HEK293 (cell line): ENCODE data around the gene GALNT9.

ENCODE experiments used
- GLIS2 ChIP-seq: fragments of 450-650 bp; formaldehyde crosslinking; IDR thresholded peaks from 2 replicates; pipeline ENCODE4 v1.5.1; 2016; ENCODE audit warnings: missing biosample characterization, missing genetic modification characterization
- HOXA7 ChIP-seq: sonication (generic); formaldehyde crosslinking; IDR thresholded peaks from 2 replicates; pipeline ENCODE4 v1.8.1; 2022; ENCODE audit warnings: missing genetic modification reagents, borderline replicate concordance
- TCF7L2 ChIP-seq: IDR thresholded peaks from 2 replicates; pipeline ENCODE4 v1.6.1; 2011; ENCODE audit warnings: low read depth, mild to moderate bottlenecking, inconsistent platforms, low read length, moderate library complexity, borderline replicate concordance
- ZNF184 ChIP-seq: fragments of 450-650 bp; IDR thresholded peaks from 2 replicates; pipeline ENCODE4 v1.5.1; 2018; ENCODE audit warnings: missing biosample characterization, mild to moderate bottlenecking, missing genetic modification characterization
- ZNF274 ChIP-seq, 2 experiments: fragments of 200-500 bp in 1 of 2; fragments of 450-650 bp in 1 of 2; sonication (Bioruptor generic) in 1 of 2; formaldehyde crosslinking in 1 of 2; IDR thresholded peaks; 2 replicates each; pipeline versions ENCODE4 v1.5.1 to v1.6.1; 2014 to 2016; ENCODE audit warnings: borderline replicate concordance in 1 of 2, inconsistent platforms in 1 of 2, low read length in 1 of 2, missing biosample characterization in 1 of 2, missing genetic modification characterization in 1 of 2
- ZNF341 ChIP-seq: fragments of 450-650 bp; formaldehyde crosslinking; IDR thresholded peaks from 2 replicates; pipeline ENCODE4; 2016; ENCODE audit warnings: low read depth, missing biosample characterization, missing genetic modification characterization
- ZNF791 ChIP-seq: fragments of 450-650 bp; formaldehyde crosslinking; IDR thresholded peaks from 2 replicates; pipeline ENCODE4 v1.5.1; 2016; ENCODE audit warnings: missing biosample characterization, missing genetic modification characterization
- ZNF843 ChIP-seq: fragments of 450-650 bp; formaldehyde crosslinking; IDR thresholded peaks from 2 replicates; pipeline ENCODE4 v1.5.1; 2016; ENCODE audit warnings: missing biosample characterization, missing genetic modification characterization
- TF ChIP-seq, protein P1 (sequence below): fragments of 450-650 bp; formaldehyde crosslinking; IDR thresholded peaks from 2 replicates; pipeline ENCODE4 v1.5.1; 2016; ENCODE audit warnings: missing biosample characterization, missing genetic modification characterization
- TF ChIP-seq, protein P2 (sequence below): fragments of 450-650 bp; formaldehyde crosslinking; IDR thresholded peaks from 2 replicates; pipeline ENCODE4 v1.5.1; 2016; ENCODE audit warnings: missing biosample characterization, missing genetic modification characterization, borderline replicate concordance
- TF ChIP-seq, protein P3 (sequence below): fragments of 450-650 bp; formaldehyde crosslinking; IDR thresholded peaks from 2 replicates; pipeline ENCODE4 v1.5.1; 2016; ENCODE audit warnings: missing biosample characterization, missing genetic modification characterization

DNA sequence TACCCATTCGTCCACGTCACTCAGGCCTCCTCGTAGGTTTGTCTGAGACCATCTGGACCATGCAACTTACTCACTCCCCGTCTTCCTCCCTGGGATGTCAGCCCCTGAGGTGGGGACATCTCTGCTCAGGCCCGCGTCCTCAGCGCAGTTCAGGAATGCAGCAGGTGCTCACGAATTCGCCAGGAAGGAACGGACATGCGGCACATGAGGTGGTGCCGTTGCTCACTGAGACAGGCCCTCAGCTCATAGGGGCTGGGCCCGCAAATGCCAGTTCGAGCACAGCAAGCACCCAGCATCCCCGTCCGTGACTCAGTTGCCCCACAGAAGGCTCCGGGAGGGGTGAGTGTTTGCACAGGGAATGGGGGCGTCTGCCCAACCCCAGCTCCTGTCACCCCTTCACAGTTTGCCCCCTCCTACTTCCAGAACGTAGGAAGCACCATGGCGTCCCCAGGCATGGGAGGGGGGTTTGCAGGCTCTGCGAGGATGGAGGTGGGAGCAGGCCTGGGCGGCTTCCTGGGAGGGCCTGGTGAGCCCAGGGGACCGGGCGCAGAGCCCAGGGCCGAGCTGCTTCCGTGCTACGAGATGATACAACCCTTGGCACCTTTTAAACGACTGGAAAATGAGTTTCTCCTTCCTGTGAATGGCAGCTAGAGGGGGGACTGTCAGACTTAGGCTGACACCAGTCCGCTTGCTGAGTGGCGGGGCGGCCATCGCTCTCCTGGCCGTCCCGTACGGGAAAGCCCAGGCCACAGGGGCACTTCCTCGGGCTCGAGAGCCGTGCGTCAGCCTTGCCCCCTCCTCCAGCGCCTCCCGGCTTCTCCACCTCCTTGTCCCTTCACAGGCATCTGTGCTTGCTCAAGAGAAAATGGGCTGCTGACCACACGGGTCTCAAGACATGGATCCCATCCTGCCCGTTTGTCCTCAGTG lies 6.9 kb downstream of the GALNT9 start:
- no peak for TF ChIP-seq GLIS2 (tag by site-specific recombination)
- TF ChIP-seq, protein P1, sequence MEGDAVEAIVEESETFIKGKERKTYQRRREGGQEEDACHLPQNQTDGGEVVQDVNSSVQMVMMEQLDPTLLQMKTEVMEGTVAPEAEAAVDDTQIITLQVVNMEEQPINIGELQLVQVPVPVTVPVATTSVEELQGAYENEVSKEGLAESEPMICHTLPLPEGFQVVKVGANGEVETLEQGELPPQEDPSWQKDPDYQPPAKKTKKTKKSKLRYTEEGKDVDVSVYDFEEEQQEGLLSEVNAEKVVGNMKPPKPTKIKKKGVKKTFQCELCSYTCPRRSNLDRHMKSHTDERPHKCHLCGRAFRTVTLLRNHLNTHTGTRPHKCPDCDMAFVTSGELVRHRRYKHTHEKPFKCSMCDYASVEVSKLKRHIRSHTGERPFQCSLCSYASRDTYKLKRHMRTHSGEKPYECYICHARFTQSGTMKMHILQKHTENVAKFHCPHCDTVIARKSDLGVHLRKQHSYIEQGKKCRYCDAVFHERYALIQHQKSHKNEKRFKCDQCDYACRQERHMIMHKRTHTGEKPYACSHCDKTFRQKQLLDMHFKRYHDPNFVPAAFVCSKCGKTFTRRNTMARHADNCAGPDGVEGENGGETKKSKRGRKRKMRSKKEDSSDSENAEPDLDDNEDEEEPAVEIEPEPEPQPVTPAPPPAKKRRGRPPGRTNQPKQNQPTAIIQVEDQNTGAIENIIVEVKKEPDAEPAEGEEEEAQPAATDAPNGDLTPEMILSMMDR (tag by site-specific recombination), result no peak
- TF ChIP-seq ZNF184 (tag by site-specific recombination), result no peak
- TF ChIP-seq ZNF791 (tag by site-specific recombination), result no peak
- TF ChIP-seq ZNF274 (IDR thresholded peaks at IDR 0.05; ENCODE audit: low read length), result no peak
- no peak for TF ChIP-seq ZNF274 (tag by site-specific recombination; IDR thresholded peaks at IDR 0.05; ENCODE audit: borderline replicate concordance)
- no peak for TF ChIP-seq ZNF341 (tag by site-specific recombination)
- TF ChIP-seq TCF7L2, result no peak
- TF ChIP-seq, protein P2, sequence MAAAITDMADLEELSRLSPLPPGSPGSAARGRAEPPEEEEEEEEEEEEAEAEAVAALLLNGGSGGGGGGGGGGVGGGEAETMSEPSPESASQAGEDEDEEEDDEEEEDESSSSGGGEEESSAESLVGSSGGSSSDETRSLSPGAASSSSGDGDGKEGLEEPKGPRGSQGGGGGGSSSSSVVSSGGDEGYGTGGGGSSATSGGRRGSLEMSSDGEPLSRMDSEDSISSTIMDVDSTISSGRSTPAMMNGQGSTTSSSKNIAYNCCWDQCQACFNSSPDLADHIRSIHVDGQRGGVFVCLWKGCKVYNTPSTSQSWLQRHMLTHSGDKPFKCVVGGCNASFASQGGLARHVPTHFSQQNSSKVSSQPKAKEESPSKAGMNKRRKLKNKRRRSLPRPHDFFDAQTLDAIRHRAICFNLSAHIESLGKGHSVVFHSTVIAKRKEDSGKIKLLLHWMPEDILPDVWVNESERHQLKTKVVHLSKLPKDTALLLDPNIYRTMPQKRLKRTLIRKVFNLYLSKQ (tag by site-specific recombination), result no peak
- no peak for TF ChIP-seq HOXA7 (CRISPR knock-in tag)
- TF ChIP-seq, protein P3, sequence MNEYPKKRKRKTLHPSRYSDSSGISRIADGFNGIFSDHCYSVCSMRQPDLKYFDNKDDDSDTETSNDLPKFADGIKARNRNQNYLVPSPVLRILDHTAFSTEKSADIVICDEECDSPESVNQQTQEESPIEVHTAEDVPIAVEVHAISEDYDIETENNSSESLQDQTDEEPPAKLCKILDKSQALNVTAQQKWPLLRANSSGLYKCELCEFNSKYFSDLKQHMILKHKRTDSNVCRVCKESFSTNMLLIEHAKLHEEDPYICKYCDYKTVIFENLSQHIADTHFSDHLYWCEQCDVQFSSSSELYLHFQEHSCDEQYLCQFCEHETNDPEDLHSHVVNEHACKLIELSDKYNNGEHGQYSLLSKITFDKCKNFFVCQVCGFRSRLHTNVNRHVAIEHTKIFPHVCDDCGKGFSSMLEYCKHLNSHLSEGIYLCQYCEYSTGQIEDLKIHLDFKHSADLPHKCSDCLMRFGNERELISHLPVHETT (tag by site-specific recombination), result no peak
- no peak for TF ChIP-seq ZNF843 (tag by site-specific recombination)
